SK-N-SH (cell line): ENCODE results near the gene XPR1. TPM values are rescaled to one million over a fixed set of nuclear protein-coding genes. Genes with fewer than 3 reads are reported as not detected.

Source experiments
- CTCF ChIA-PET: fragments of 300-600, 350-600 bp; formaldehyde crosslinking; extraction: SDS; loops from one replicate; lab custom pipeline; 2021; lab: Yijun Ruan, JAX
- POLR2A ChIA-PET: fragments of 350-600 bp; sonication (Branson Sonifier 250); formaldehyde crosslinking; extraction: SDS; loops from one replicate; lab custom pipeline; 2020; ENCODE audit warnings: antibody characterized with exemption, inconsistent platforms; lab: Yijun Ruan, JAX
- DNase-seq: peaks from one replicate; pipeline ENCODE4 v3.0.0; 2012
- H2AFZ ChIP-seq: fragments of 200-600 bp; sonication (generic); 2 replicates; pipeline ENCODE4 v1.8.1; 2016; ENCODE audit warnings: antibody characterized with exemption, mild to moderate bottlenecking, low read depth
- H3F3A ChIP-seq: fragments of 200-600 bp; sonication (generic); replicated peaks from 2 replicates; pipeline ENCODE3; 2016; ENCODE audit warnings: antibody characterized with exemption, mild to moderate bottlenecking; ENCODE audit not compliant: insufficient read depth
- H3K27ac ChIP-seq, 2 experiments: fragments of 200-500 bp in 1 of 2; fragments of 200-600 bp in 1 of 2; sonication (Bioruptor generic) in 1 of 2; sonication (generic), shearing (Covaris generic) in 1 of 2; 2 replicates each; pipeline versions ENCODE4 v1.5.1 to v1.6.1; 2014 to 2016; ENCODE audit warnings: low read depth in 2 of 2, inconsistent platforms in 1 of 2, low read length in 1 of 2, mild to moderate bottlenecking in 1 of 2, mixed read lengths in 1 of 2
- H3K27me3 ChIP-seq: fragments of 200-600 bp; sonication (generic), shearing (Covaris generic); 2 replicates; pipeline ENCODE4 v1.6.1; 2016; ENCODE audit warnings: mixed run types; ENCODE audit not compliant: insufficient read depth
- H3K36me3 ChIP-seq, 2 experiments: fragments of 200-500 bp in 1 of 2; fragments of 200-600 bp in 1 of 2; sonication (Bioruptor generic) in 1 of 2; sonication (generic) in 1 of 2; replicated peaks in 1 of 2; 2 replicates each; pipeline versions ENCODE3 to v1.5.1; 2014 to 2016; ENCODE audit warnings: low read length in 1 of 2, mild to moderate bottlenecking in 1 of 2; ENCODE audit not compliant: insufficient read depth in 2 of 2, control insufficient read depth in 1 of 2
- H3K4me1 ChIP-seq, 2 experiments: fragments of 200-500 bp in 1 of 2; fragments of 200-600 bp in 1 of 2; sonication (Bioruptor generic) in 1 of 2; sonication (generic), shearing (Covaris generic) in 1 of 2; 2 replicates each; pipeline versions ENCODE4 v1.5.1 to v1.6.1; 2014 to 2016; ENCODE audit warnings: low read depth in 1 of 2, low read length in 1 of 2, mixed run types in 1 of 2; ENCODE audit not compliant: insufficient read depth in 2 of 2, control insufficient read depth in 1 of 2
- H3K4me2 ChIP-seq: fragments of 200-600 bp; sonication (generic), shearing (Covaris generic); 2 replicates; pipeline ENCODE4 v1.6.1; 2017; ENCODE audit warnings: mixed run types
- H3K4me3 ChIP-seq, 2 experiments: fragments of 200-500 bp in 1 of 2; fragments of 200-600 bp in 1 of 2; sonication (Bioruptor generic) in 1 of 2; sonication (generic), shearing (Covaris generic) in 1 of 2; 2 replicates each; pipeline versions ENCODE4 v1.5.1 to v1.8.1; 2014 to 2016; ENCODE audit warnings: low read depth in 2 of 2, inconsistent platforms in 1 of 2, low read length in 1 of 2, mild to moderate bottlenecking in 1 of 2, mixed read lengths in 1 of 2, moderate library complexity in 1 of 2
- H3K79me2 ChIP-seq: fragments of 200-600 bp; sonication (generic); 2 replicates; pipeline ENCODE4 v1.8.1; 2017; ENCODE audit warnings: mild to moderate bottlenecking; ENCODE audit not compliant: insufficient read depth
- H3K9ac ChIP-seq: fragments of 200-600 bp; sonication (generic); 2 replicates; pipeline ENCODE4 v1.6.1; 2017; ENCODE audit warnings: mixed run types
- H3K9me2 ChIP-seq: fragments of 200-600 bp; sonication (generic); 2 replicates; pipeline ENCODE4 v1.6.1; 2017; ENCODE audit warnings: mixed run types
- H3K9me3 ChIP-seq: fragments of 200-600 bp; sonication (generic); 2 replicates; pipeline ENCODE4 v1.6.1; 2017; ENCODE audit warnings: mixed run types, mild to moderate bottlenecking, moderate library complexity
- H4K20me1 ChIP-seq: fragments of 200-600 bp; sonication (generic); 2 replicates; pipeline ENCODE4 v1.6.1; 2017; ENCODE audit warnings: mild to moderate bottlenecking, mixed run types; ENCODE audit not compliant: insufficient read depth
- EP300 ChIP-seq, 2 experiments: IDR thresholded peaks; 2 replicates each; pipeline versions ENCODE4 v1.4.0 to v1.6.1; 2012; ENCODE audit warnings: borderline replicate concordance in 1 of 2, low read depth in 1 of 2, low read length in 1 of 2
- FOXJ3 ChIP-seq: sonication (generic); formaldehyde crosslinking; IDR thresholded peaks from 2 replicates; pipeline ENCODE4 v1.5.1; 2020; ENCODE audit warnings: mild to moderate bottlenecking, missing genetic modification reagents
- FOXM1 ChIP-seq: IDR thresholded peaks from 2 replicates; pipeline ENCODE4 v1.4.0; 2012; ENCODE audit warnings: low read depth, mild to moderate bottlenecking
- GABPA ChIP-seq: IDR thresholded peaks from 2 replicates; pipeline ENCODE4 v1.4.0; 2012; ENCODE audit warnings: low read depth, mild to moderate bottlenecking
- GATA2 ChIP-seq: sonication (generic); formaldehyde crosslinking; IDR thresholded peaks from 2 replicates; pipeline ENCODE4 v1.5.0; 2020; ENCODE audit warnings: mild to moderate bottlenecking, missing genetic modification reagents
- MXI1 ChIP-seq: IDR thresholded peaks from 2 replicates; pipeline ENCODE4 v1.6.1; 2012; ENCODE audit warnings: mild to moderate bottlenecking, low read depth, low read length, improper control_type of control experiment
- PBX3 ChIP-seq: IDR thresholded peaks from 2 replicates; pipeline ENCODE4; 2012
- REST ChIP-seq: IDR thresholded peaks from 2 replicates; pipeline ENCODE4 v1.6.1; 2012; ENCODE audit warnings: mild to moderate bottlenecking, low read depth, low read length, moderate library complexity
- TAF1 ChIP-seq: IDR thresholded peaks from 2 replicates; pipeline ENCODE4 v1.6.1; 2012; ENCODE audit warnings: low read depth, mild to moderate bottlenecking, low read length, moderate library complexity, borderline replicate concordance
- TCF12 ChIP-seq: IDR thresholded peaks from 2 replicates; pipeline ENCODE4 v1.4.0; 2012
- TEAD4 ChIP-seq: IDR thresholded peaks from 2 replicates; pipeline ENCODE4 v1.4.0; 2012; ENCODE audit warnings: mild to moderate bottlenecking, borderline replicate concordance; ENCODE audit not compliant: insufficient read depth
- WGBS: methylation state at CpG from one replicate; pipeline ENCODE4 v1.1.6; 2017; ENCODE audit warnings: low lambda C conversion rate; 5-methylcytosine and 5-hydroxymethylcytosine counted together
- polyA plus RNA-seq, 3 experiments: library from polyadenylated mRNA; depleted of rRNA; stranded (reverse); fragments of >200 nt; gene quantifications; 2 replicates each; pipeline ENCODE4 v1.2.3, GENCODE V29; 2012
- TF ChIP-seq, protein P1 (sequence below): IDR thresholded peaks from 2 replicates; pipeline ENCODE4 v1.4.0; 2012; ENCODE audit warnings: low read depth

The XPR1 gene
- polyA plus RNA-seq, 1 of the 3 experiments (the other 2 are of a cell fraction): 7.9 TPM

DNA sequence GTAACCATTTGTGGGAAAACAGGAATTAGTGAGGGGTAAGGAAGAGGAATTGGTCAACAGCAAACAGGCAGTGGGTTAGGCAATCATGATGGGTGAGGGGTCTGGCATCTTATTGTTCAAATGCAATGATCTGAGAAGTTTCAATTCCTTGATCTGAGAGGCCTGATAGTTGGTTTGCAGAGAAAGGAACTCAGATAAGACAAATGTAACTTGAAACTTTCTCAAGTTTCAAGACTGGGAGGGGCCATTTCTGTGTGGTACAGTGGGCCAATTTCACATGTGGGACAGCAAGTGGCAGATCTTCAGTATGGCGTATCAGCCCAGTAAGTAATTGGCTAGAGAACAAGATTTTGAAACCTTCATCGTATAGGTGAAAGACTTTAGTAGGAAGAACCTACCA lies 102.5 kb downstream of the XPR1 start:
- WGBS: 94% methylated on average over 2 of the region's 2 CpGs

More for the DNA sequence above, 102.5 kb downstream of the XPR1 start:
- Histone ChIP-seq H3K9ac (no peak overlapping the region), H3K36me3 (no peaks in the 10 kb centered on the region), H3K27ac (no peak overlapping the region), H3K4me1 (no peaks in the 10 kb centered on the region), H3K9me2 (no peaks in the 10 kb centered on the region), H4K20me1 (no peaks in the 10 kb centered on the region), H3K4me3 (no peak overlapping the region), H2AFZ (no peak overlapping the region), H3K9me3 (no peaks in the 10 kb centered on the region), H3F3A (no peaks in the 10 kb centered on the region), H3K79me2 (no peaks in the 10 kb centered on the region; the same call in 1 of the 2 replicates), H3K27me3 (no peaks in the 10 kb centered on the region), H3K4me2 (no peak overlapping the region)
- POLR2A ChIA-PET: no interaction called here
- TF ChIP-seq FOXM1: no peak
- TF ChIP-seq GABPA: no peak
- TF ChIP-seq MXI1: no peak
- TF ChIP-seq, protein P1, sequence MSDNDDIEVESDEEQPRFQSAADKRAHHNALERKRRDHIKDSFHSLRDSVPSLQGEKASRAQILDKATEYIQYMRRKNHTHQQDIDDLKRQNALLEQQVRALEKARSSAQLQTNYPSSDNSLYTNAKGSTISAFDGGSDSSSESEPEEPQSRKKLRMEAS: no peak
- no peak for TF ChIP-seq TAF1
- TF ChIP-seq PBX3: no peak
- TF ChIP-seq TEAD4: no peak
- TF ChIP-seq FOXJ3 (CRISPR knock-in tag): no peak
- TF ChIP-seq REST: no peak
- no peak for TF ChIP-seq EP300 (IDR thresholded peaks at IDR 0.05; ENCODE audit: borderline replicate concordance in 1 of 2, low read depth in 1 of 2, low read length in 1 of 2)
- no peak for TF ChIP-seq TCF12
- no peak for TF ChIP-seq GATA2 (CRISPR knock-in tag)
- CTCF ChIA-PET: no interaction called here
- no peak for DNase-seq
